ENCODE measurements around the gene PHF1.

PHF1 gene

GRCh38 chr6:33417903-33418689 is 7.3 kb downstream of the PHF1 start, which contains the start of gene CUTA:
CUTA (minus strand) TSS chr6:33418107; CDS start chr6:33418000, 107 bp downstream.
- Histone ChIP-seq H3K36me3 (ENCODE audit: insufficient read depth, low read length) (no peaks in the 10 kb centered on the region; the same call in 1 of the 2 replicates), H3K9me2 (replicated peaks; ENCODE audit: low read depth, low read length) (no peaks in the 10 kb centered on the region), H4K20me1 (ENCODE audit: insufficient read depth, low read length, poor library complexity, severe bottlenecking) (peaks cover 38% of the 10 kb centered on the region), H3K4me1 (ENCODE audit: insufficient read depth, low read length, poor library complexity, severe bottlenecking) (peaks cover 54% of the 10 kb centered on the region), H2AFZ (ENCODE audit: low read length) (peak within 1 kb of the TSS; percentile 81), H3K9ac (ENCODE audit: low read depth, low read length, poor library complexity, severe bottlenecking) (peak within 1 kb of the TSS; percentile 93), H3K79me2 (ENCODE audit: insufficient read depth, low read length) (peaks cover 52% of the 10 kb centered on the region), H3K9me3 (ENCODE audit: insufficient read depth, low read depth, low read length) (no peaks in the 10 kb centered on the region), H3K27me3 (ENCODE audit: insufficient read depth, low read length, poor library complexity, severe bottlenecking) (no peaks in the 10 kb centered on the region), H3K4me3 (ENCODE audit: low read length, poor library complexity, severe bottlenecking) (peak within 1 kb of the TSS; percentile 90), H3K4me2 (ENCODE audit: low read depth, low read length, poor library complexity, severe bottlenecking) (peak within 1 kb of the TSS; percentile 94), H3F3A (ENCODE audit: low read depth) (no peaks in the 10 kb centered on the region)
- TF ChIP-seq EZH2phosphoT487 (IDR thresholded peaks at IDR 0.05; ENCODE audit: borderline replicate concordance) (no peak), CTCF (conservative IDR thresholded peaks at IDR 0.05; ENCODE audit: low read length) (peak; percentile 58)

- Histone ChIP-seq H4K20me1 (ENCODE audit: insufficient read depth, low read length, poor library complexity, severe bottlenecking) (peaks cover 38% of the 10 kb centered on the region), H3K36me3 (ENCODE audit: insufficient read depth, low read length) (no peaks in the 10 kb centered on the region; the same call in 1 of the 2 replicates), H3K4me1 (ENCODE audit: insufficient read depth, low read length, poor library complexity, severe bottlenecking) (peaks cover 54% of the 10 kb centered on the region), H3K9me3 (ENCODE audit: insufficient read depth, low read depth, low read length) (no peaks in the 10 kb centered on the region), H3K79me2 (ENCODE audit: insufficient read depth, low read length) (peaks cover 49% of the 10 kb centered on the region), H3K9me2 (replicated peaks; ENCODE audit: low read depth, low read length) (no peaks in the 10 kb centered on the region), H3K27me3 (ENCODE audit: insufficient read depth, low read length, poor library complexity, severe bottlenecking) (no peaks in the 10 kb centered on the region), H3K4me3 (ENCODE audit: low read length, poor library complexity, severe bottlenecking) (peak overlapping the region; percentile 78), H3K9ac (ENCODE audit: low read depth, low read length, poor library complexity, severe bottlenecking) (peak overlapping the region; percentile 93), H3F3A (ENCODE audit: low read depth) (no peaks in the 10 kb centered on the region), H2AFZ (ENCODE audit: low read length) (peak overlapping the region; percentile 43; the same call in 1 of the 2 replicates), H3K4me2 (ENCODE audit: low read depth, low read length, poor library complexity, severe bottlenecking) (peak overlapping the region; percentile 94)
- TF ChIP-seq CTCF (conservative IDR thresholded peaks at IDR 0.05; ENCODE audit: low read length) (no peak), EZH2phosphoT487 (IDR thresholded peaks at IDR 0.05; ENCODE audit: borderline replicate concordance) (no peak)
Observed at GRCh38 chr6:33418690-33419291, 8.0 kb downstream of the PHF1 start.

GRCh38 chr6:33419580-33420490 is 9.0 kb downstream of the PHF1 start, which contains the start of gene SYNGAP1:
SYNGAP1 (plus strand) TSS chr6:33420065; CDS start chr6:33420265, 200 bp downstream.
- Histone ChIP-seq H3F3A (ENCODE audit: low read depth) (no peaks in the 10 kb centered on the region), H4K20me1 (ENCODE audit: insufficient read depth, low read length, poor library complexity, severe bottlenecking) (peaks cover 29% of the 10 kb centered on the region), H3K9me2 (replicated peaks; ENCODE audit: low read depth, low read length) (no peaks in the 10 kb centered on the region), H3K9me3 (ENCODE audit: insufficient read depth, low read depth, low read length) (no peaks in the 10 kb centered on the region), H3K4me3 (ENCODE audit: low read length, poor library complexity, severe bottlenecking) (peak within 1 kb of the TSS; percentile 78), H3K36me3 (ENCODE audit: insufficient read depth, low read length) (no peaks in the 10 kb centered on the region), H2AFZ (ENCODE audit: low read length) (no peak within 1 kb of the TSS; the same call in 1 of the 2 replicates), H3K79me2 (ENCODE audit: insufficient read depth, low read length) (peaks cover 48% of the 10 kb centered on the region), H3K27me3 (ENCODE audit: insufficient read depth, low read length, poor library complexity, severe bottlenecking) (no peaks in the 10 kb centered on the region), H3K4me1 (ENCODE audit: insufficient read depth, low read length, poor library complexity, severe bottlenecking) (peaks cover 54% of the 10 kb centered on the region), H3K9ac (ENCODE audit: low read depth, low read length, poor library complexity, severe bottlenecking) (peak within 1 kb of the TSS; percentile 93), H3K4me2 (ENCODE audit: low read depth, low read length, poor library complexity, severe bottlenecking) (peak within 1 kb of the TSS; percentile 94)
- TF ChIP-seq CTCF (conservative IDR thresholded peaks at IDR 0.05; ENCODE audit: low read length), result no peak
- no peak for TF ChIP-seq EZH2phosphoT487 (IDR thresholded peaks at IDR 0.05; ENCODE audit: borderline replicate concordance)

All from Loucy (cell line).